Measurements from ENCODE around the gene SERP2. TPM values are rescaled to one million over a fixed set of nuclear protein-coding genes. Genes with fewer than 3 reads are reported as not detected.

The SERP2 gene
- total RNA-seq, 1 experiment from 2014 or later: not detected

DNA sequence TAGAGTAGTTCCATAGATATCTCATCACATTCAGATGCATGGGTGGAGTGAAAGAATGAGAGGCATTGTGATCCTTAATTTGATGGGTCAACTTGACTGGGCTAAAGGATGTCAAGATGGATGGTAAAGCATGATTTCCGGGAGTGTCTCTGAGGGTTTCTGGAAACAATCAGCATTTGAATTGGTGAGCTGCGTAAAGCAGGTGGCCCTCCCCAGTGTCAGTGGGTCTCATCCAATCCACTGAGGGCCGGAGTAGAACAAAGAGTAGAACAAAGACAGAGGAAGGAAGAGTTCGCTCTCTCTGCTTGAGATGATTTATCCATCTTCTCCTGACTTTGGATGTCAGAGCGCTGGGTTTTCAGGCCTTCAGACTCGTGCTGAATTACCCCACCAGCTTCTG is 43.1 kb downstream of the SERP2 start (continued):
- TF ChIP-seq REST (IDR thresholded peaks at IDR 0.05; ENCODE audit: low read depth): no peak

GRCh38 chr13:44417446-44417845 is 43.8 kb downstream of the SERP2 start:
- Histone ChIP-seq H3K79me2 (ENCODE audit: insufficient read depth, low read length) (no peaks in the 10 kb centered on the region), H3K9ac (ENCODE audit: low read length) (no peak overlapping the region), H3K9me2 (ENCODE audit: insufficient read depth) (no peaks in the 10 kb centered on the region), H3K4me2 (ENCODE audit: low read length) (no peak overlapping the region), H3K9me3 (ENCODE audit: control insufficient read depth in 1 of 2, insufficient read depth in 1 of 2, low read depth in 1 of 2, low read length in 2 of 2) (no peaks in the 10 kb centered on the region), H3K4me1 (ENCODE audit: control insufficient read depth in 1 of 2, insufficient read depth in 2 of 2, low read length in 2 of 2) (no peaks in the 10 kb centered on the region), H3K36me3 (ENCODE audit: control insufficient read depth in 1 of 2, insufficient read depth in 2 of 2, low read length in 2 of 2) (no peaks in the 10 kb centered on the region), H4K20me1 (ENCODE audit: insufficient read depth) (no peaks in the 10 kb centered on the region), H3K27me3 (ENCODE audit: insufficient read depth, low read length) (no peaks in the 10 kb centered on the region), H2AFZ (ENCODE audit: low read depth, low read length, poor library complexity, severe bottlenecking) (no peak overlapping the region), H3K27ac (ENCODE audit: low read depth, low read length) (no peak overlapping the region), H3K4me3 (replicated peaks in 1 of 2; ENCODE audit: low read depth in 1 of 2, low read length in 2 of 2) (no peak overlapping the region)
- ChIA-PET POLR2A (no interaction called here), CTCF (no interaction called here), RAD21 (ENCODE audit: low non-redundant PET in 1 of 2, low total read pairs in 2 of 2, uncharacterized antibody in 2 of 2, unreplicated experiment in 2 of 2) (no interaction called here)
- no TSS peak for BruUV-seq (replicated peaks)
- intact Hi-C loops (cut with micrococcal nuclease): no loop called here
- no peak for ATAC-seq
- no peak for DNase-seq (ENCODE audit: low read depth, low spot score)
- TF ChIP-seq EZH2 (IDR thresholded peaks at IDR 0.05) (no peak), YY1 (IDR thresholded peaks at IDR 0.05; ENCODE audit: extremely low read depth, insufficient replicate concordance, low read depth, low read length) (no peak), CBX3 (IDR thresholded peaks at IDR 0.05; ENCODE audit: low read depth) (no peak), TCF7L2 (IDR thresholded peaks at IDR 0.05; ENCODE audit: borderline replicate concordance, extremely low read depth, insufficient read depth, insufficient read length) (no peak), POLR2A (IDR thresholded peaks at IDR 0.05; ENCODE audit: borderline replicate concordance, extremely low read depth, insufficient read depth, insufficient read length) (no peak), CTCF (IDR thresholded peaks at IDR 0.05 in 2 of 3, conservative IDR thresholded peaks at IDR 0.05 in 1 of 3; ENCODE audit: borderline replicate concordance in 1 of 3, insufficient read depth in 1 of 3, low read depth in 2 of 3, low read length in 2 of 3) (no peak), RAD21 (IDR thresholded peaks at IDR 0.05; ENCODE audit: low read depth) (no peak), FOSL1 (IDR thresholded peaks at IDR 0.05; ENCODE audit: low read depth) (no peak), CEBPB (IDR thresholded peaks at IDR 0.05; ENCODE audit: low read depth) (no peak), SP1 (IDR thresholded peaks at IDR 0.05; ENCODE audit: low read depth) (no peak)
- TF ChIP-seq, protein P1, sequence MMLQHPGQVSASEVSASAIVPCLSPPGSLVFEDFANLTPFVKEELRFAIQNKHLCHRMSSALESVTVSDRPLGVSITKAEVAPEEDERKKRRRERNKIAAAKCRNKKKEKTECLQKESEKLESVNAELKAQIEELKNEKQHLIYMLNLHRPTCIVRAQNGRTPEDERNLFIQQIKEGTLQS (IDR thresholded peaks at IDR 0.05): no peak

Data from HCT116 (cell line).